C1 segment of cervical spinal cord (tissue), 14 donors: Measurements from ENCODE around the gene MRPS27.

Source experiments
- DNase-seq, 14 donors: peaks; one replicate each; lab custom pipeline; 2025; lab: John Stamatoyannopoulos, UW

The MRPS27 gene

GRCh38 chr5:72265032-72265877, 54.8 kb downstream of the MRPS27 start:
- no peak for DNase-seq

GRCh38 chr5:72256536-72256935, 63.5 kb downstream of the MRPS27 start:
- no peak for DNase-seq

GRCh38 chr5:72255670-72256069, 64.4 kb downstream of the MRPS27 start:
- no peak for DNase-seq

GRCh38 chr5:72255237-72255636, 64.8 kb downstream of the MRPS27 start:
- DNase-seq = no peak

GRCh38 chr5:72252574-72253155, 67.4 kb downstream of the MRPS27 start:
- DNase-seq = peak in 1 of 14 donors; percentile 95

GRCh38 chr5:72252008-72252407, 68.0 kb downstream of the MRPS27 start:
- no peak for DNase-seq

- DNase-seq = no peak
These were observed 68.7 kb downstream of the MRPS27 start for GRCh38 chr5:72251386-72251785.

- peak in 2 of 14 donors; percentile 22 to 32 for DNase-seq
These were observed 71.5 kb downstream of the MRPS27 start for GRCh38 chr5:72248410-72248981.

GRCh38 chr5:72246954-72247442, 73.0 kb downstream of the MRPS27 start:
- DNase-seq = no peak

GRCh38 chr5:72245951-72246532, 74.0 kb downstream of the MRPS27 start:
- no peak for DNase-seq

GRCh38 chr5:72245546-72245945, 74.5 kb downstream of the MRPS27 start:
- no peak for DNase-seq

- peak in 8 of 14 donors; percentile 18 to 78 (median 40) for DNase-seq
These were observed 75.1 kb downstream of the MRPS27 start for GRCh38 chr5:72244862-72245371.

- DNase-seq = no peak
These were observed 76.3 kb downstream of the MRPS27 start for GRCh38 chr5:72243706-72244105.

GRCh38 chr5:72242796-72243475, 77.1 kb downstream of the MRPS27 start:
- peak in 5 of 14 donors; percentile 23 to 84 (median 29) for DNase-seq

- peak in 12 of 14 donors; percentile 19 to 81 (median 53) for DNase-seq
These were observed 78.6 kb downstream of the MRPS27 start for GRCh38 chr5:72241346-72242003.

GRCh38 chr5:72238712-72239445, 81.2 kb downstream of the MRPS27 start:
- peak in 1 of 14 donors; percentile 78 for DNase-seq

- DNase-seq = no peak
These were observed 82.2 kb downstream of the MRPS27 start for GRCh38 chr5:72237879-72238278.

- DNase-seq = no peak
These were observed 82.6 kb downstream of the MRPS27 start for GRCh38 chr5:72237415-72237814.

- DNase-seq = no peak
These were observed 84.3 kb downstream of the MRPS27 start for GRCh38 chr5:72235725-72236124.

- DNase-seq = no peak
These were observed 85.2 kb downstream of the MRPS27 start for GRCh38 chr5:72234868-72235267.
